Calu3 (cell line): Measurements from ENCODE around the gene GRAMD2B. TPM values are rescaled to one million over a fixed set of nuclear protein-coding genes. Genes with fewer than 3 reads are reported as not detected.
"Not testable (repeated sequence)": the region's sequence is repeated elsewhere in the genome, so short reads cannot be mapped to it uniquely, and the experiment has no call there.

Source experiments
- BruUV-seq: library from RNA; stranded (reverse); fragments of 400-500 nt; replicated peaks from 2 replicates; lab custom pipeline; 2021; lab: Mats Ljungman, UMichigan
- CTCF ChIA-PET: fragments of 300-600 bp; sonication (Branson Sonifier 250); formaldehyde crosslinking; loops from one replicate; lab custom pipeline; 2022; ENCODE audit warnings: antibody characterized with exemption; lab: Charles Lee
- DNase-seq: peaks from one replicate; pipeline ENCODE4 v3.0.0; 2022
- H3K27ac Mint-ChIP-seq: one replicate; pipeline ENCODE4 v1.8.0; 2022; ENCODE audit warnings: mixed read lengths; ENCODE audit not compliant: unreplicated experiment
- H3K27me3 Mint-ChIP-seq: one replicate; pipeline ENCODE4 v1.8.0; 2022; ENCODE audit warnings: mixed read lengths; ENCODE audit not compliant: unreplicated experiment
- H3K36me3 Mint-ChIP-seq: one replicate; pipeline ENCODE4 v1.8.0; 2022; ENCODE audit warnings: mild to moderate bottlenecking, moderate library complexity, mixed read lengths; ENCODE audit not compliant: insufficient read depth, unreplicated experiment
- H3K4me1 Mint-ChIP-seq: one replicate; pipeline ENCODE4 v1.8.0; 2022; ENCODE audit warnings: mild to moderate bottlenecking, low read depth, mixed read lengths; ENCODE audit not compliant: unreplicated experiment
- H3K4me3 Mint-ChIP-seq: one replicate; pipeline ENCODE4 v1.8.0; 2022; ENCODE audit warnings: mild to moderate bottlenecking, low read depth, moderate library complexity, mixed read lengths; ENCODE audit not compliant: unreplicated experiment
- H3K9me3 Mint-ChIP-seq: one replicate; pipeline ENCODE4 v1.8.0; 2022; ENCODE audit warnings: low read depth, mixed read lengths; ENCODE audit not compliant: unreplicated experiment
- CTCF ChIP-seq: fragments of 200-600 bp; IDR thresholded peaks from one replicate; pipeline ENCODE4 v1.8.0; 2022; ENCODE audit warnings: antibody characterized with exemption; ENCODE audit not compliant: unreplicated experiment
- intact Hi-C: fragments of 100-400 bp; cut with micrococcal nuclease; formaldehyde crosslinking; loops from one replicate; pipeline ENCODE4 v1.10.0; 2022; ENCODE audit not compliant: unreplicated experiment
- total RNA-seq: library from RNA; stranded (reverse); gene quantifications from 2 replicates; pipeline ENCODE4 v1.2.3, GENCODE V29; 2022

The GRAMD2B gene
- total RNA-seq, 1 experiment from 2014 or later: 23.0 TPM

GRCh38 chr5:126464016-126464415, 40.8 kb downstream of the GRAMD2B start:
- H3K27me3 Mint-ChIP-seq: no peaks in the 10 kb centered on the region
- DNase-seq: no peak
- no TSS peak for BruUV-seq
- H3K4me3 Mint-ChIP-seq: no peak overlapping the region
- H3K36me3 Mint-ChIP-seq: peaks cover 12% of the 10 kb centered on the region
- CTCF ChIA-PET: no interaction called here
- H3K27ac Mint-ChIP-seq: no peak overlapping the region
- intact Hi-C loops: no loop called here
- peaks cover 29% of the 10 kb centered on the region for H3K4me1 Mint-ChIP-seq
- TF ChIP-seq CTCF: no peak
- no peaks in the 10 kb centered on the region for H3K9me3 Mint-ChIP-seq

- intact Hi-C loops: no loop called here
- no TSS peak for BruUV-seq
- DNase-seq: peak; percentile 11
- Mint-ChIP-seq H3K27me3 (no peaks in the 10 kb centered on the region), H3K4me3 (no peak overlapping the region), H3K9me3 (no peaks in the 10 kb centered on the region), H3K36me3 (peaks cover 12% of the 10 kb centered on the region), H3K27ac (no peak overlapping the region), H3K4me1 (peaks cover 29% of the 10 kb centered on the region)
- TF ChIP-seq CTCF: no peak
- CTCF ChIA-PET: interaction anchor here (0.6 kb wide), 1 partner anchor 84 kb away, joined by 3 read pairs; no protein-coding TSS in a partner anchor
These were observed 41.8 kb downstream of the GRAMD2B start for GRCh38 chr5:126464959-126465358.

GRCh38 chr5:126468091-126468490, 44.9 kb downstream of the GRAMD2B start:
- Mint-ChIP-seq H3K4me3 (no peak overlapping the region), H3K9me3 (no peaks in the 10 kb centered on the region), H3K4me1 (peaks cover 33% of the 10 kb centered on the region), H3K27ac (no peak overlapping the region), H3K27me3 (no peaks in the 10 kb centered on the region), H3K36me3 (peaks cover 8% of the 10 kb centered on the region)
- CTCF ChIA-PET: no interaction called here
- no TSS peak for BruUV-seq
- no peak for TF ChIP-seq CTCF
- DNase-seq: no peak
- intact Hi-C loops: no loop called here

GRCh38 chr5:126469536-126470316, 46.5 kb downstream of the GRAMD2B start:
- intact Hi-C loops: loop anchor here (5.0 kb wide), 2 partner anchors 42 to 102 kb away; no protein-coding TSS in a partner anchor
- no peak overlapping the region for H3K27ac Mint-ChIP-seq
- peaks cover 26% of the 10 kb centered on the region for H3K4me1 Mint-ChIP-seq
- DNase-seq: no peak
- no peak for TF ChIP-seq CTCF
- H3K9me3 Mint-ChIP-seq: no peaks in the 10 kb centered on the region
- H3K36me3 Mint-ChIP-seq: peaks cover 8% of the 10 kb centered on the region
- H3K27me3 Mint-ChIP-seq: no peaks in the 10 kb centered on the region
- H3K4me3 Mint-ChIP-seq: no peak overlapping the region
- CTCF ChIA-PET: no interaction called here
- no TSS peak for BruUV-seq

GRCh38 chr5:126470529-126470928, 47.3 kb downstream of the GRAMD2B start:
- peaks cover 12% of the 10 kb centered on the region for H3K36me3 Mint-ChIP-seq
- H3K9me3 Mint-ChIP-seq, CTCF ChIA-PET, BruUV-seq, H3K27me3 Mint-ChIP-seq, H3K27ac Mint-ChIP-seq, H3K4me3 Mint-ChIP-seq, DNase-seq: not testable (repeated sequence)
- intact Hi-C loops: loop anchor here (5.0 kb wide), 2 partner anchors 43 to 103 kb away; no protein-coding TSS in a partner anchor
- H3K4me1 Mint-ChIP-seq: peaks cover 19% of the 10 kb centered on the region
